Measurements from ENCODE around the gene ACTR5.
A peak's percentile ranks its signal among the peaks of the same experiment; 100 is the strongest.

The ACTR5 gene

GRCh38 chr20:38748097-38748860 lies at the start of gene ACTR5:
TSS of gene ACTR5 (plus strand) at chr20:38748460. CDS start at chr20:38748479, 19 bp downstream.
- DNase-seq (ENCODE audit: low read depth): peak; percentile 98

- DNase-seq (ENCODE audit: low read depth): no peak
These were observed 49.7 kb upstream of the ACTR5 start for GRCh38 chr20:38698541-38698940.

GRCh38 chr20:38700141-38700540 lies 48.1 kb upstream of the ACTR5 start:
- DNase-seq (ENCODE audit: low read depth): no peak

- DNase-seq (ENCODE audit: low read depth): no peak
These were observed 47.3 kb upstream of the ACTR5 start for GRCh38 chr20:38700926-38701325.

- no peak for DNase-seq (ENCODE audit: low read depth)
These were observed 44.7 kb upstream of the ACTR5 start for GRCh38 chr20:38703526-38703925.

- DNase-seq (ENCODE audit: low read depth): no peak
These were observed 44.1 kb upstream of the ACTR5 start for GRCh38 chr20:38704136-38704535.

GRCh38 chr20:38706509-38706908 lies 41.8 kb upstream of the ACTR5 start:
- DNase-seq (ENCODE audit: low read depth): no peak

GRCh38 chr20:38714308-38714707 lies 34.0 kb upstream of the ACTR5 start:
- DNase-seq (ENCODE audit: low read depth): no peak

GRCh38 chr20:38715646-38716045 lies 32.6 kb upstream of the ACTR5 start:
- DNase-seq (ENCODE audit: low read depth): no peak

- no peak for DNase-seq (ENCODE audit: low read depth)
These were observed 25.6 kb upstream of the ACTR5 start for GRCh38 chr20:38722683-38723016.

GRCh38 chr20:38723017-38723847 lies 25.0 kb upstream of the ACTR5 start:
- DNase-seq (ENCODE audit: low read depth): no peak

GRCh38 chr20:38723848-38724625 lies 24.2 kb upstream of the ACTR5 start, which contains the start of gene SLC32A1:
TSS of gene SLC32A1 (plus strand) at chr20:38724486. CDS start at chr20:38724725, 239 bp downstream.
- DNase-seq (ENCODE audit: low read depth): no peak

GRCh38 chr20:38724626-38725147 lies 23.6 kb upstream of the ACTR5 start:
- no peak for DNase-seq (ENCODE audit: low read depth)

- no peak for DNase-seq (ENCODE audit: low read depth)
These were observed 22.9 kb upstream of the ACTR5 start for GRCh38 chr20:38725148-38725901.

- DNase-seq (ENCODE audit: low read depth): no peak
These were observed 22.1 kb upstream of the ACTR5 start for GRCh38 chr20:38725931-38726803.

- no peak for DNase-seq (ENCODE audit: low read depth)
These were observed 21.3 kb upstream of the ACTR5 start for GRCh38 chr20:38726804-38727606.

GRCh38 chr20:38727607-38728190 lies 20.6 kb upstream of the ACTR5 start:
- DNase-seq (ENCODE audit: low read depth): no peak

GRCh38 chr20:38728191-38728781 lies 20.0 kb upstream of the ACTR5 start:
- DNase-seq (ENCODE audit: low read depth): no peak

Measured in activated T-cell treated with anti-CD3 and anti-CD28 coated beads for 1 hour (primary cell).